ENCODE data around the gene AKAP13. TPM values are rescaled to one million over a fixed set of nuclear protein-coding genes. Genes with fewer than 3 reads are reported as not detected.

AKAP13 gene
- polyA plus RNA-seq, 1 of the 3 experiments (the other 2 are of a cell fraction) = 8.4 TPM

DNA sequence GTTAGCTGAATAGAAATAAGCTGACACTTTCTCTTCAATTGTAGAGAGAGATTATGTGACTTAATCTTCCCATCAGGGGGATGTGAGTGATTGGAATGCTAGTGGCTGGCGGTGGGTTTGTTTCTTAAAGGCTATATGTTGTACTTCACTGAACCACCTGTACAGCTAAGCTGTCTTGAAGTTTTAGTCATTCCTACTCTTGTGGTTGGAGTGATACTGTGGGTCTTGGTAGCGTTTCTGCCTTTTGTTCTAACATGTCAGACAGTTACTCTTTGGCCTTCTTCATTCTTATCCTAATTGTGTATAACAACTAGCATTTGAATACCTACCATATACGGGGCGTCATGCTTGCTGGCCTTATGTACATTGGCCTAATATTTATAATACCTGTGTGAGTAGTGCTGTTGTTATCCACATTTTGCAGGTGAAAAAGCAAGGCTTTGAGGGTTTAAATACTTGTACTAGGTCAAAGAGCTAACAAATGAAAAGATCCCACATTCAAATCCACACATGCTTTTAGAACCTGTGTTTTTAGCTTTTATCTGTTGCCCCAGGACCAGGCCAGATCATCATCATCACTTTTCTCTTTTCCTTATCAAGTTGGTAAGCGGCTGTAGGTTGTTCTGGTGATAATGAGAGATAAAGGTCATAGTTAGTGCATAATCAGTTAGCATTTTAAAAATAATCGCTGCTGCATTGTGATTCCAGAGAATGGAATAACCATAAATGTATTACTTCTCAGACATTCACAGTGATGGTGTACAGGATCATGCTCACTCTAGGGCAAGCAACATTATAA lies 50.2 kb downstream of the AKAP13 start:
- 83% methylated on average over 6 of the region's 6 CpGs for WGBS (ENCODE audit: low lambda C conversion rate)
- ChIA-PET POLR2A (no interaction called here), CTCF (interaction anchor here (1.2 to 1.3 kb wide), 2 partner anchors 16 to 134 kb away, joined by 3 to 6 read pairs; no protein-coding TSS in a partner anchor)
- Histone ChIP-seq H3F3A (replicated peaks; ENCODE audit: insufficient read depth) (no peaks in the 10 kb centered on the region), H3K4me2 (no peak overlapping the region), H3K9me3 (no peaks in the 10 kb centered on the region), H3K27me3 (ENCODE audit: insufficient read depth) (no peaks in the 10 kb centered on the region), H3K4me1 (ENCODE audit: control insufficient read depth in 1 of 2, insufficient read depth in 2 of 2, low read depth in 1 of 2, low read length in 1 of 2) (no peaks in the 10 kb centered on the region; a peak in 3 of 4 replicates), H3K4me3 (ENCODE audit: low read depth in 2 of 2, low read length in 1 of 2) (no peak overlapping the region), H3K36me3 (replicated peaks in 1 of 2; ENCODE audit: control insufficient read depth in 1 of 2, insufficient read depth in 2 of 2, low read length in 1 of 2) (peaks cover 0 to 3% of the 10 kb centered on the region in 2 experiments), H3K27ac (ENCODE audit: low read depth in 2 of 2, low read length in 1 of 2) (peak overlapping the region in 1 of 2 experiments; percentile 34; a peak in 2 of 4 replicates), H3K79me2 (ENCODE audit: insufficient read depth) (peaks cover 79% of the 10 kb centered on the region), H3K9ac (no peak overlapping the region), H3K9me2 (no peaks in the 10 kb centered on the region), H2AFZ (ENCODE audit: low read depth) (no peak overlapping the region), H4K20me1 (ENCODE audit: insufficient read depth) (peaks cover 12% of the 10 kb centered on the region; the same call in 1 of the 2 replicates)
- TF ChIP-seq GATA2 (CRISPR knock-in tag; IDR thresholded peaks at IDR 0.05) = peak; percentile 80
- no peak for TF ChIP-seq TCF12 (IDR thresholded peaks at IDR 0.05)
- peak; percentile 31 for DNase-seq

DNA sequence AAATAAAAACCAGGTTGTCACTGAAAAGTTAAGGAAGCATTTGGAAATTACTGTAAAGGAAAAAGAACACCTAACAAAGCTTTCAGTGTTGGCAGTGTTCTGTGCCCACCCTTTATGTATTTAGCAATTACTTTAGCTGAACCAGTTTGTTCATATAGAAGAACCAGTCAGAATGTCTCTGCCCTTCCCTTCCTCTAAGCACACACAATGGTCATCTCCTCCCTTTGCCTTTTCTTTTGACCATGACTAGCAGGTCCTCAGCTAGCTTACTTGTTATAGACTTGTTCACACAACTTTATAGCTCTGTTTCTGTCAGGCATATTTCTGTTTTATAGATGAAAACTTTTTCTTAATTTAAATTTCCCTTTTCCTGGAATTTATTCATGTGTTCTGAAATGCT lies 59.6 kb downstream of the AKAP13 start:
- Histone ChIP-seq H3K27ac (ENCODE audit: low read depth in 2 of 2, low read length in 1 of 2) (no peak overlapping the region), H3K4me1 (ENCODE audit: control insufficient read depth in 1 of 2, insufficient read depth in 2 of 2, low read depth in 1 of 2, low read length in 1 of 2) (no peaks in the 10 kb centered on the region; a peak in 2 of 4 replicates), H3K4me3 (ENCODE audit: low read depth in 2 of 2, low read length in 1 of 2) (no peak overlapping the region), H3K36me3 (replicated peaks in 1 of 2; ENCODE audit: control insufficient read depth in 1 of 2, insufficient read depth in 2 of 2, low read length in 1 of 2) (no peaks in the 10 kb centered on the region), H3K9me3 (no peaks in the 10 kb centered on the region), H3K27me3 (ENCODE audit: insufficient read depth) (no peaks in the 10 kb centered on the region), H3K79me2 (ENCODE audit: insufficient read depth) (peaks cover 43% of the 10 kb centered on the region), H3K9me2 (no peaks in the 10 kb centered on the region), H3K4me2 (no peak overlapping the region), H4K20me1 (ENCODE audit: insufficient read depth) (peaks cover 12% of the 10 kb centered on the region; the same call in 1 of the 2 replicates), H2AFZ (ENCODE audit: low read depth) (no peak overlapping the region), H3F3A (replicated peaks; ENCODE audit: insufficient read depth) (peaks cover 8% of the 10 kb centered on the region), H3K9ac (no peak overlapping the region)
- ChIA-PET POLR2A (no interaction called here), CTCF (interaction anchor here (1.4 kb wide), 1 partner anchor 143 kb away, joined by 5 read pairs; no protein-coding TSS in a partner anchor)
- TF ChIP-seq FOSL2 (IDR thresholded peaks at IDR 0.05; ENCODE audit: borderline replicate concordance, low read depth) = no peak
- TF ChIP-seq, protein P1, sequence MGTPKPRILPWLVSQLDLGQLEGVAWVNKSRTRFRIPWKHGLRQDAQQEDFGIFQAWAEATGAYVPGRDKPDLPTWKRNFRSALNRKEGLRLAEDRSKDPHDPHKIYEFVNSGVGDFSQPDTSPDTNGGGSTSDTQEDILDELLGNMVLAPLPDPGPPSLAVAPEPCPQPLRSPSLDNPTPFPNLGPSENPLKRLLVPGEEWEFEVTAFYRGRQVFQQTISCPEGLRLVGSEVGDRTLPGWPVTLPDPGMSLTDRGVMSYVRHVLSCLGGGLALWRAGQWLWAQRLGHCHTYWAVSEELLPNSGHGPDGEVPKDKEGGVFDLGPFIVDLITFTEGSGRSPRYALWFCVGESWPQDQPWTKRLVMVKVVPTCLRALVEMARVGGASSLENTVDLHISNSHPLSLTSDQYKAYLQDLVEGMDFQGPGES (IDR thresholded peaks at IDR 0.05; ENCODE audit: low read depth, low read length) = no peak
- TF ChIP-seq, protein P2, sequence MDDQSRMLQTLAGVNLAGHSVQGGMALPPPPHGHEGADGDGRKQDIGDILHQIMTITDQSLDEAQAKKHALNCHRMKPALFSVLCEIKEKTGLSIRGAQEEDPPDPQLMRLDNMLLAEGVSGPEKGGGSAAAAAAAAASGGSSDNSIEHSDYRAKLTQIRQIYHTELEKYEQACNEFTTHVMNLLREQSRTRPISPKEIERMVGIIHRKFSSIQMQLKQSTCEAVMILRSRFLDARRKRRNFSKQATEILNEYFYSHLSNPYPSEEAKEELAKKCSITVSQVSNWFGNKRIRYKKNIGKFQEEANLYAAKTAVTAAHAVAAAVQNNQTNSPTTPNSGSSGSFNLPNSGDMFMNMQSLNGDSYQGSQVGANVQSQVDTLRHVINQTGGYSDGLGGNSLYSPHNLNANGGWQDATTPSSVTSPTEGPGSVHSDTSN (IDR thresholded peaks at IDR 0.05) = no peak
- TF ChIP-seq TEAD4 (IDR thresholded peaks at IDR 0.05; ENCODE audit: borderline replicate concordance, insufficient read depth) = no peak
- no peak for TF ChIP-seq MEF2A (IDR thresholded peaks at IDR 0.05; ENCODE audit: borderline replicate concordance, low read depth)
- no peak for TF ChIP-seq POLR2AphosphoS5 (IDR thresholded peaks at IDR 0.05; ENCODE audit: low read depth, low read length)
- TF ChIP-seq, protein P3, sequence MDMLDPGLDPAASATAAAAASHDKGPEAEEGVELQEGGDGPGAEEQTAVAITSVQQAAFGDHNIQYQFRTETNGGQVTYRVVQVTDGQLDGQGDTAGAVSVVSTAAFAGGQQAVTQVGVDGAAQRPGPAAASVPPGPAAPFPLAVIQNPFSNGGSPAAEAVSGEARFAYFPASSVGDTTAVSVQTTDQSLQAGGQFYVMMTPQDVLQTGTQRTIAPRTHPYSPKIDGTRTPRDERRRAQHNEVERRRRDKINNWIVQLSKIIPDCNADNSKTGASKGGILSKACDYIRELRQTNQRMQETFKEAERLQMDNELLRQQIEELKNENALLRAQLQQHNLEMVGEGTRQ (IDR thresholded peaks at IDR 0.05; ENCODE audit: borderline replicate concordance, low read depth, low read length) = no peak
- no peak for TF ChIP-seq GABPA (IDR thresholded peaks at IDR 0.05; ENCODE audit: low read depth)
- TF ChIP-seq, protein P4, sequence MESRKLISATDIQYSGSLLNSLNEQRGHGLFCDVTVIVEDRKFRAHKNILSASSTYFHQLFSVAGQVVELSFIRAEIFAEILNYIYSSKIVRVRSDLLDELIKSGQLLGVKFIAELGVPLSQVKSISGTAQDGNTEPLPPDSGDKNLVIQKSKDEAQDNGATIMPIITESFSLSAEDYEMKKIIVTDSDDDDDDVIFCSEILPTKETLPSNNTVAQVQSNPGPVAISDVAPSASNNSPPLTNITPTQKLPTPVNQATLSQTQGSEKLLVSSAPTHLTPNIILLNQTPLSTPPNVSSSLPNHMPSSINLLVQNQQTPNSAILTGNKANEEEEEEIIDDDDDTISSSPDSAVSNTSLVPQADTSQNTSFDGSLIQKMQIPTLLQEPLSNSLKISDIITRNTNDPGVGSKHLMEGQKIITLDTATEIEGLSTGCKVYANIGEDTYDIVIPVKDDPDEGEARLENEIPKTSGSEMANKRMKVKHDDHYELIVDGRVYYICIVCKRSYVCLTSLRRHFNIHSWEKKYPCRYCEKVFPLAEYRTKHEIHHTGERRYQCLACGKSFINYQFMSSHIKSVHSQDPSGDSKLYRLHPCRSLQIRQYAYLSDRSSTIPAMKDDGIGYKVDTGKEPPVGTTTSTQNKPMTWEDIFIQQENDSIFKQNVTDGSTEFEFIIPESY (IDR thresholded peaks at IDR 0.05; ENCODE audit: borderline replicate concordance, low read depth) = no peak
- no peak for TF ChIP-seq YY1 (IDR thresholded peaks at IDR 0.05; ENCODE audit: low read depth)
- no peak for TF ChIP-seq CHD2 (IDR thresholded peaks at IDR 0.05; ENCODE audit: low read length, partially characterized antibody)
- no peak for DNase-seq

All from SK-N-SH (cell line).